GM21526 (cell line): ENCODE results near the gene SLC22A23.

Experiments used
- ATAC-seq: cut with Tn5 transposase; IDR thresholded peaks from one replicate; pipeline ENCODE4 v1.9.1; 2021; ENCODE audit warnings: moderate library complexity; ENCODE audit not compliant: unreplicated experiment, low FRiP score

The SLC22A23 gene, protein sequence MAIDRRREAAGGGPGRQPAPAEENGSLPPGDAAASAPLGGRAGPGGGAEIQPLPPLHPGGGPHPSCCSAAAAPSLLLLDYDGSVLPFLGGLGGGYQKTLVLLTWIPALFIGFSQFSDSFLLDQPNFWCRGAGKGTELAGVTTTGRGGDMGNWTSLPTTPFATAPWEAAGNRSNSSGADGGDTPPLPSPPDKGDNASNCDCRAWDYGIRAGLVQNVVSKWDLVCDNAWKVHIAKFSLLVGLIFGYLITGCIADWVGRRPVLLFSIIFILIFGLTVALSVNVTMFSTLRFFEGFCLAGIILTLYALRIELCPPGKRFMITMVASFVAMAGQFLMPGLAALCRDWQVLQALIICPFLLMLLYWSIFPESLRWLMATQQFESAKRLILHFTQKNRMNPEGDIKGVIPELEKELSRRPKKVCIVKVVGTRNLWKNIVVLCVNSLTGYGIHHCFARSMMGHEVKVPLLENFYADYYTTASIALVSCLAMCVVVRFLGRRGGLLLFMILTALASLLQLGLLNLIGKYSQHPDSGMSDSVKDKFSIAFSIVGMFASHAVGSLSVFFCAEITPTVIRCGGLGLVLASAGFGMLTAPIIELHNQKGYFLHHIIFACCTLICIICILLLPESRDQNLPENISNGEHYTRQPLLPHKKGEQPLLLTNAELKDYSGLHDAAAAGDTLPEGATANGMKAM

GRCh38 chr6:3456898-3457709, at the start of gene SLC22A23:
TSS of gene SLC22A23 (minus strand) at chr6:3457050. CDS start at chr6:3456559, 491 bp downstream.
- ATAC-seq: no peak

- ATAC-seq: no peak
Observed at GRCh38 chr6:3506200-3506599, 49.4 kb upstream of the SLC22A23 start.

GRCh38 chr6:3504938-3505805, 48.3 kb upstream of the SLC22A23 start:
- ATAC-seq: no peak

GRCh38 chr6:3504354-3504753, 47.5 kb upstream of the SLC22A23 start:
- ATAC-seq: no peak

DNA sequence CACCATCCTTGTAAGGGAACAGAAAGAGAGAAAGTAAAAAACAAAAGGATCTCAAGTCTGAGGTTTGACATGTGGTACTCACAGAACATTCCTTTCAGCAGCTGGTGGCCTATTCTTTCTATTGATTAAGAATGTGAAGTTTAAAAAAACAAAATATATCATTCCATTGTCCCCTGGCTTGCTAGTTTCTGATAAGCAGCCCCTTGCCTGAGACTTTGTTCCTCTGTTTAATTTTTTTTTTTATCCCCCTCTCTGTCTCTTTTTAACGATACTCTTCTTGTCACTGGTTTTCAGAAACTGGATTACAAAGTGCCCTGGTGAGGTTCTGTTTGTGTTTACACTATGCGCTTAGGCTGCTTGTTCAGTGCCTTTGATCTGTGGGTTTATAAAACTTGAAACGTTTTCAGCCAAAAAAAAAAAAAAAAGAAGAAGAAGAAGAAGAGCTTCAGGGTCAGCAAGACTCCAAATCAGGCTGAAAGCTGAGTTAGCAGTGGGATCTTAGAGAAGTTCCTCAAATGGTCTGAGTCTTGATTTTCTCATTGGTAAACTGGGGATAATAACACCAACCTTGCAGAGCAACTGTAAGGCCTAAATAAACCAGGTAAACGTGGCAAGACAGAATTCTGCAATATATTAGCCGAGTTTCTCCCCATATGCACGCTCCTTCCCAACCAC, 45.1 kb upstream of the SLC22A23 start:
- ATAC-seq: no peak

- no peak for ATAC-seq
Observed at GRCh38 chr6:3500262-3501014, 43.6 kb upstream of the SLC22A23 start.

DNA sequence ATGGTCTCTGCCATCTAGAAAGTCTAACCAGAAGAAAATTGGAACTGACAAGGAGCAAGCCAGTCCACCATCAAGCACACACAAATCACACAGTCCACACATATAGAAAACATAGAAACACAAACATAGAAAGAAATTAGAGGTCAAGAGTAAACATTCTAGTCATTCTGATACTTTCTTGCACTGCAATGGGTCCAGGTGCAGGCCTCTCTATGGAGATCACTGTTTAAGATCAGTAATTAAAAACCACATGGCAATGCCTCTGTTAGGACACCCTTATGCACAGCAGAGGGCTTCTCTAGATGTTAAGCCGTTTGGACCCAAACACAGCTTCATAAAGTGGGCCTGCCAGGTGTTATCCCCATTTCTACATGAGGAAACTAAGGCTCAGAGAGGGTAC, 42.8 kb upstream of the SLC22A23 start:
- no peak for ATAC-seq

- ATAC-seq: no peak
Observed at GRCh38 chr6:3496395-3496794, 39.5 kb upstream of the SLC22A23 start.

GRCh38 chr6:3494391-3495100, 37.7 kb upstream of the SLC22A23 start:
- ATAC-seq: no peak

DNA sequence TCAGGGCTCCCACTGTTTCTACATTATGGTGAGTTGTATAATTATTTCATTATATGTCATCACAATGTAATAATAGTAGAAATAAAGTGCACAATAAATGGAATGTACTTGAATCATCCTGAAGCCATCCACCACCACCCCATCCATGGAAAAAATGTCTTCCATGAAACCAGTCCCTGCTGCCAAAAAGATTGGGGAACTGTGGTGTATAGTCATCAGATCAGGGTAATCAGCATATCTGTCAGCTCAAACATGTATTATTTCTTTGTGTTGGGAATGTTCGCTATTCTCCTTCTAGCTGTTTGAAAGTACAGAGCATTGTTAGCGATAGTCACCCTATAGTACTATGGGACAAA, 33.8 kb upstream of the SLC22A23 start:
- ATAC-seq: no peak

- no peak for ATAC-seq
Observed at GRCh38 chr6:3489961-3490624, 33.2 kb upstream of the SLC22A23 start.

GRCh38 chr6:3489027-3489757, 32.3 kb upstream of the SLC22A23 start:
- no peak for ATAC-seq

GRCh38 chr6:3484946-3485345, 28.1 kb upstream of the SLC22A23 start:
- no peak for ATAC-seq

DNA sequence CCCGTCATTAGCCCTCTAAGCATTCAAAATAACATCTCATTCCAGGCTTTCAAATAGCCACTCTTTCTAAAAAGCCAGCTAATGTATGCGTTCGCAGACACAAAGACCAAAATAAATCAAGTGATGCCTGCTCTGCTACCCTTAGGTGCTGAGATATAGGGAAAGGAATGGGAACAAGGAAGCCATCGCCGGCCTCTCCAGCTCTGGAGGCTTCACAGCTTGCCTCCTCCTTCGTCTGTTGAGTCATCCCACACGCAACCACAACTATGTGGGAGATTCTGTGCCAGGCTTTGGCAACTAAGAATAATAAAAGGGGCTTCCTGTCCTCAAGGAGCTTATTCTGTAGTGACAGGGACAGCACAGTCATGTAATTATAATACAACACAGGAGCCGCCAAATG, 27.3 kb upstream of the SLC22A23 start:
- ATAC-seq: no peak

- no peak for ATAC-seq
Observed at GRCh38 chr6:3483675-3484074, 26.8 kb upstream of the SLC22A23 start.

DNA sequence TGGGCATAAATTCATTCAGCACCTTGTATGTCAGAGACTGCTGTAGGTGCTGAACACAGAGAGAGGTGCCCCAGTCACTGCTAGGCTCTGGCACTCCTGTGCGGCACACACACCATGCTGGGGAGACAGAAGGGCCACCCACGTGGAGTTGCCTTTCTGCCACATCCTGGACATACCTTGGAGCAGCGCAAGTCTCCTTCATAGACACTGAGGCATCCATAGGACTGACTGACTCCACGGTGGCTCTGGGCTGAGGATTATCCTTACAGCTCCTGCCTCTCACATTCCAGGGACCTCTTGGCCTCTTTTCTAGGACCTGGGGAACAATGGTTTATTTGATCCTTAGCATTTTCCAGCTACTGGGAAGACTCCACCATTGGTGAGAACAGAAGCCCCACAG, 26.0 kb upstream of the SLC22A23 start:
- ATAC-seq: no peak

- ATAC-seq: no peak
Observed at GRCh38 chr6:3481640-3482039, 24.8 kb upstream of the SLC22A23 start.
